Measurements from ENCODE around the gene DDX50.

GRCh38 chr10:68879628-68880027 lies 21.5 kb upstream of the DDX50 start:
- no peak for TF ChIP-seq CTCF (IDR thresholded peaks at IDR 0.05; ENCODE audit: low read depth, low read length, poor library complexity, severe bottlenecking)
- no peak for TF ChIP-seq EZH2phosphoT487 (IDR thresholded peaks at IDR 0.05; ENCODE audit: borderline replicate concordance, low read length)
